Forelimb muscle (tissue), 1 donor: ENCODE data around the gene COPS6. TPM values are rescaled to one million over a fixed set of nuclear protein-coding genes. Genes with fewer than 3 reads are reported as not detected.

Experiments used
- DNase-seq: peaks from one replicate; pipeline ENCODE4 v3.0.0-alpha.2; 2013; ENCODE audit warnings: low read depth
- polyA plus RNA-seq: library from polyadenylated mRNA; unstranded; fragments of 120-200 nt; gene quantifications from one replicate; pipeline ENCODE4 v1.2.1, GENCODE V29; 2013; ENCODE audit not compliant: insufficient read length

The COPS6 gene
- polyA plus RNA-seq, 1 donor, result 78.2 TPM

DNA sequence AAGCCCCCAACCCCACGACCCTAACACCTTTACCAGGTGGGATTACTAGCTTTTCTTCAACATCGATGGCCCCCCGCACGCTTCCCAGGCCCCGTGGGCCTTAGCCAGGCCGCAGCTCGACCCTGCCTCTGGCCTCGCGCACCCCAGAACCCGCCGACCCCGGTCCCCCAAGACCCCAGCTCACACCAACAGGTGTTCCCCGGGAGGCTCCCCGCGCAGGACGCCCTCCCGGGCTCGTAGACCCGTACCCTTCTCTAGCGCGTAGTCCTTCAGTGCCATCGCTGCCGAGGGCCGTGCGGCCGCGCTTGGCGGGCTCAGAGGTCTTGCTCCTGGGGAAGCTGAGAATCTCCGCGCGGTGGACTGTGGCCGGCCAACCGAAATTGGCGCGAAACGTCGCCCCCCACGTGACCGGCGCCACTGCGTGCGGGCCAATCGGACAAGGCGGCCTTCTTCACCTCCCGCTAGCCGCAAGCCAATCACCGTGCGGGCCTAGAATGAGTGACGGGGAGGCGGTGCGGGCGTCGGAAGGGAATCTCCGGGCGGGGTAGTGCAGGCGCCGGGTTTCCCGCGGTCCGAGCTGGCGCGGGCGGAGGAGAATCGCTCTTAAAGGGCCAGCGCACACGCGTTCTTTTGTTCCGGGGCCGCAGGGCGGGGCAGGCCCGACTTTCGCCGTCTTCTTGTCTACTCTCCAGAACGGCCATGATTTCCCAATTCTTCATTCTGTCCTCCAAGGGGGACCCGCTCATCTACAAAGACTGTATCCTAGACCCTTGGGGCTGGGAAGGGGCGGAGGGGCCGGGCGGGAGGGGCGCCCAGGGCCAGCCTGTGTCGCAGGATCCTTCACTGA is 12.5 kb downstream of the COPS6 start, which contains the start of the genes AP4M1 and MCM7:
Gene AP4M1 (plus strand): TSS at position 628 of the 847 bp plus-strand sequence. CDS start 72 bp downstream, at position 700.
Gene MCM7 (minus strand): TSS at position 382 of the 847 bp plus-strand sequence. CDS start 103 bp downstream, at position 279.
- peak; percentile 90 for DNase-seq

DNA sequence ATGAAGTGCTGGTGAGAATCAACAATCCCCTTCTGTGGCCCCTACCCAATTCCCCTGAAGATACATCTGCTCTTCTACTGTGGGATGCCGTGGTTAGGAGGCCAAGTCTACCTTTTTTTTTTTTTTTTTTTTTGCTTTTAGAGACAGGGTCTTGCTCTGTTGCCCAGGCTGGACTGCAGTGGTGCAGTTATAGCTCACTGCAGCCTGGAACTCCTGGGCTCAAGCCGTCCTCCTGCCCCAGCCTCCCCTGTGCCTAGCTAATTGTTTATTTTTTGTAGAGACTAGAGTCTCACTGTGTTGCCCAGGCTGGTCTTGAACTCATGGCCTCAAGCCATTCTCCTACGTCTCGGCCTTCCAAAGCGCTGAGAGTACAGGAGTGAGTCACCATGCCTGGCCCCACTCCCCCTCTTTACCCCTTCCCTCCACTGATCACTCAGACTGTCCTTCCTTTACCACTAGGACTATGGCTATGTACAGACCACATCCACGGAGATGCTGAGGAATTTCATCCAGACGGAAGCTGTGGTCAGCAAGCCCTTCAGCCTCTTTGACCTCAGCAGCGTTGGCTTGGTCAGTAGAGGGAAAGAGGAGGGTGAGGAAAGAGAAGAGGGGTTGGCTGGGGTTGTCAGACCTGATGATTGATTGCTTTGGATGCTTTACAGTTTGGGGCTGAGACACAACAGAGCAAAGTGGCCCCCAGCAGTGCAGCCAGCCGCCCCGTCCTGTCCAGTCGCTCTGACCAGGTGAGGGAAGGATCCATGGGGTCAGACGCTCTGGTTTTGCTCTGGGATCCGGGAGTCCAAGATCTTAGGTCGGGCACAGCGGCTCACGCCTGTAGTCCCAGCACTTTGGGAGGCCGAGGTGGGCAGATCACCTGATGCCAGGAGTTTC is 14.4 kb downstream of the COPS6 start:
- DNase-seq, result no peak

DNA sequence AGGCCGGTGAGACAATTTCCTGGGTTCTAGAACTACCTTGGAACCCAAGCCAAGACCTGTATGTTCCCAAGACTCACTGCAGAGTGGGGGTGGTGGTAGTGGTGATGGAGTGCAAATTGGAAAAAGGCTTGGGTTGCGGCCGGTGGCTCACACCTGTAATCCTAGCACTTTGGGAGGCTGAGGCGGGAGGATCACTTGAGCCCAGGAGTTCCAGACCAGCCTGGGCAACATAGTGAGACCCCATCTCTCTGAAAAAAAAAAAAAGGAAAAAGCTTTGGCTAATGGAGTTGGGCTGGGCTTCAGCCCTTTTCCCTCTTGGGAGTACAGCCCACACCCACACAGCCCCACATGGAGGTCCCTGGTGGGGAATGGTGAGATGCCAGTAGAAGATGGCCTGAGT is 16.8 kb downstream of the COPS6 start:
- DNase-seq, result no peak

DNA sequence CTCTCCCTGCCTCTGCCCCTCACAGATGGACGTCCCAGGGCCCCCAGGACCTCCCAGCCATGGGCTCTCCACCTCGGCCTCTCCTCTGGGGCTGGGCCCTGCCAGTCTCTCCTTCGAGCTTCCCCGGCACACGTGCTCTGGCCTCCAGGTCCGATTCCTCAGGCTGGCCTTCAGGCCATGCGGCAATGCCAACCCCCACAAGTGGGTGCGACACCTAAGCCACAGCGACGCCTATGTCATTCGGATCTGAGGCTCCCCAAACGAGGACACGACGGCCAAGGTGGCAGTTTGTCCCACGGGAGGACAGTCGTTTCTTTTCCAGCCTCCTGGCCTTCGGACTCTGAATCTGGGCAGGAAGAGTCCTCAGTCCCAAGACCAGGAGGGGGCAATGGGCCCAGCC is 17.9 kb downstream of the COPS6 start:
- no peak for DNase-seq

DNA sequence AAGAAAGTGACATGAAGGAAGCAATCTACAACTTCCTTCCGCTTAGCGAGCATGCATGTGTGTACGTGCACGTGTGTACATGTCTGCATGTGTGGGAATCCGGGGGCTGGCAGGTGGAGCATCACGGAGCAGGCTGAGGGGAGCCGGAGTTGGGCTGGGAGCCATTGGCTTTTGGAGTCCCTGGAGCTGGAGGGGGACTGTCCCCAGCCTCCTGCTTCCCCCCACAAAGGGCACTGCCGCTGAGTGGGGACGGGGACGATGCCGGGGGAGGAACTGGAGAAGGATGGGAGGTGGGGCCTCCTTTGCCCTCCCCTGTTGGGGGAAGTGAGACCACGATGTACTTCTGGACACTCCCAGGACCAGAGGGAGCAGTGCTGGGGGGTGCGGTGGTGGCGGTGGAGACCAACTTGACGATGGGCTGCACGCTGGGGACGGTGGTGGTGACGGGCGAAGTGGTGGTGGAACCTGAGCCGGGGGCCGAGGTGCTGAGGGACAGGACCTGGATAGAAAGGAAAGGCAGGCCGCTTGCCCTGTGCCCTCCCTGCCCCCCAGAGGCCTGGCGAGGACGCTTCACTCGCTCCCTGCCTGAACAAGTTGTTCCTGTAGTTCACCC is 18.5 kb downstream of the COPS6 start:
- DNase-seq, result no peak

DNA sequence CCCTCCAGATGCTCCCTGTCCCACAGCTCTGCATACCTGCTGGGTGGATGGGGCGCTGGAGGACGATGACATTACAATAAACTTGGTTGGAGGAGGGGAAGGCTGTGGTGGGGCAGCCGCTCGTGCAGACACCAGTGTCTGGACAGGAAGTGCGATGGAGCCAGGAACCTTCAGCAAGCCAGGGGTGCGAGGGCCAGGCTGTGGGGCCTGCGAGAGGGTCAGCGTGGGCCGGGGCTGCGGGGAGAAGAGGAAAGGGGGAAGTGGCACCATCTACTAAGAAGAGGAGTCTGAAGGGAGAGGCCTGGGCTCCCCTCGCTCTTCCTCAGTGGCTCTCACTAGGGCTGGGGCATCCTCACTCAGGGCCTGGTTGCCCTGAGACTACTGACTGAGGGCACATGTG is 19.1 kb downstream of the COPS6 start:
- DNase-seq, result no peak

DNA sequence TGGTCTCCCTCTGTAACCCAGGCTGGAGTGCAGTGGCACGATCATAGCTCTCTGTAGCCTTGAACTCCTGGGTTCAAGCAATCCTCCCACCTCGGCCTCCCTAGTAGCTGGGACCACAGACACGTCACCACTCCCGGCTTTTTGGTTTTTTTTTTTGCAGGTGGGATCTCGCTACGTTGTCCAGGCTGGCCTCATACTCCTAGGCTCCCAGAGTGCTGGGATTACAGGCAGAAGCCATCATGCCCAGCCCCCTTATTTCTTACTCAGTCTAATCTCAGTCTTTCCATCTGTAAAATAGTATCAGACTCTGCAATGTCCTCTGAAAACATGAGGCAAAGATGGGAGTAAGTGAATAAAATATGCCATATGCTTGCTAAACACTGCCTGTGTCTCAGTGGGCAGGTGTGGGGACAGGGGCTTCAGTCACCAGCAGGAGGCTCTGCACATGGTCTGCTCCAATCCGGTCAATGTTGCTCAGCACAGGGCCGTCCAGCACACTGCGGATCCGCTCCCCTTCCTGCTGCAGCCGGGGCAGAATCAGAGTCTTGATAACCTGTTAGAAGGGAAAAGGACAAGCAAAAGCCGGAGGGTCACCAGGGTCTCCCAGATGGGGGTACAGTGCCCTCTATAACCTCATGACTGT is 20.9 kb downstream of the COPS6 start:
- no peak for DNase-seq

GRCh38 chr7:100111156-100111555 is 22.4 kb downstream of the COPS6 start:
- no peak for DNase-seq

DNA sequence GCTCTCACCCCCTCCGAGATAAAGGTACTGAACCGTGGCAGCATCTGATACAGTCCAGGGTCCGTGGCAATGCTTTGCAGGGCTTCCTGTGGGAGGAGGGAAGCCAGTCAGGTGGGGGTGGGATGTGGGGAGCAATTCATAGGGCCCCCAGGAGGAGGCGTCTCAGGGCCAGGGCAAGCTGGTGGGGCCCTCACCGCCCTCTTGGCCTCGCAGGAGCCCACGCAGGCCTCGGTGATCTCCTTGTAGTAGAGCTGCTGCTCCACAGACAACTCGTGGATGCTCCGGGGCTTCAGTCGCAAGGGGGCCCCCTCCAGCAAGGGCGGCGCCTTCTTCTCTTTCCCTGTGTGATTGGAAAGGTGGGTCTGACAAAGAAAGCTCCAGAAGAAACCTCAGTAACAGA is 23.1 kb downstream of the COPS6 start:
- DNase-seq, result no peak

- DNase-seq, result no peak
Measured at GRCh38 chr7:100115026-100115425, 26.3 kb downstream of the COPS6 start.

- DNase-seq, result no peak
Measured at GRCh38 chr7:100118388-100119071, 29.8 kb downstream of the COPS6 start.

DNA sequence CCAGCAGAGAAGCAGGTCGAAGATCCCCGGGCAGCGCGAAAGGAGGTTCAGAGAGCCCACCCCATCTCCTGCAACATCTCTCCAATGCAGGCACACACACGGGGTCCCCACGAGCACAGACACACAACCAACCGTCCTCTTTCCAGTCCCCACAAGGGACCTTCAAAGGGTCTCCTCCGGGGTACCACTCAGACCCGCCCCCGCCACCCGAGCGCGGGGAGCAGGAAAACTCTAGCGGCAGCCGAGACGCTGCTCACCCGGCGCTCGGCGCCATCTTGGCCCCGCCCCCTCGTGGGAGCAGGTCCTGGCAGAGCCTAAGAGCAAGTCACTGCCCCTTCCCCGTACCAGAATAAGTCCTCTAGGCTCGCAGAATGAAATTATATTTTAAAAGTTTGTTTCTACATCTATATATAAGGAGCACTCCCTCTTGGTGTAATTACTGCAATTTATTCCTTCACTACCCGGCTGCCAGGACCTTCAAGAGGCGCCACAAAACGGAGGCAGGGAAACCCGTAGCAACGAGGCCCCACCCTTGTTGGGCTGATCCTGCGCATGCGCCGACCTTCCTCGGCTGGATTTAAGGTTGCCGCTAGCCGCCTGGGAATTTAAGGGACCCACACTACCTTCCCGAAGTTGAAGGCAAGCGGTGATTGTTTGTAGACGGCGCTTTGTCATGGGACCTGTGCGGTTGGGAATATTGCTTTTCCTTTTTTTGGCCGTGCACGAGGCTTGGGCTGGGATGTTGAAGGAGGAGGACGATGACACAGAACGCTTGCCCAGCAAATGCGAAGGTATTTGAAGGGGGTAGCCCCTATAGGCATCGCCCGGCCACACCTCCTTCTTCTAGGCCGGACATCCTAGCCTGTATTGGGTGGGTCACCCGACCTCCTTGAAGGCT is 30.6 kb downstream of the COPS6 start, which contains the start of the genes CNPY4 and TAF6:
Gene CNPY4 (plus strand): TSS at position 563 of the 898 bp plus-strand sequence. CDS start 111 bp downstream, at position 674.
Gene TAF6 (minus strand): TSS at position 287 of the 898 bp plus-strand sequence. CDS start 5,149 bp downstream, outside the sequence.
- peak; percentile 90 for DNase-seq

DNA sequence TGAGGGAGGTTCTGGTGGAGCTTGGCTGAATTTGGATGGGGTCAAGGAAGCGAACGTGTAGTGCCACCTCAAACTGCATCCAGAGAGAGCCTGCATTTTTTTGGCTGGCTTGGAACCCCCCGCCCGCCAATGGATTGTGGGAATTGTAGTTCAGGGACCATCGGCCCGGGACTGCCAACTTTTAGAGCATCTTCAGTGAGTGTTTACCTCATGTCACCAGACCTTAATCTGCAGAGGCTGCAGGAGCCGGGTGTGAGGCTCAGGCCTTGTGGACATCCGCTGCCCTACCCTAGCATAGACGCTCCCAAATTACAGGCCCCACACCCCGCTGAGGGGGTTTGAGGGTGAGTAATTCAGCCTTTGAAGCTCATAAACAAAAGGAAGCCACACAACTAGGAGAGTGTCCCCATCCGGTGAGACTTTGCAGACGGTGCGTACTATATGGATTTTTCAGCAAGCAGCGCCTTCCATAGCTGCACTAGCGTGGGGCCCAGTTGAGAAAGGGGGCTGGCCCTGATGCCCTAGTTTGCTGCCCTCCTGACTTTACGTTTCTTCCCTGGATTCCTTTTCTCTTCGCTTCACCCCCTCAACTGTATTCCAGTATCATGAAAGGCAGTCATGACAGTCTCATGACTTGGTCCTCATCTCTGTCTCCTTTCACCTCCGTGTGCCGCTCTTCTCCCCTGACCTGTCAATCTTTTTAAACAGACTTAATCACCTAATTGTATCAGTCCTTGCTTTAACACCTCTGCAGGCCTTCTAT is 31.4 kb downstream of the COPS6 start:
- DNase-seq, result peak; percentile 44

GRCh38 chr7:100120733-100121036 is 31.9 kb downstream of the COPS6 start:
- no peak for DNase-seq

- DNase-seq, result no peak
Measured at GRCh38 chr7:100122067-100122466, 33.3 kb downstream of the COPS6 start.

DNA sequence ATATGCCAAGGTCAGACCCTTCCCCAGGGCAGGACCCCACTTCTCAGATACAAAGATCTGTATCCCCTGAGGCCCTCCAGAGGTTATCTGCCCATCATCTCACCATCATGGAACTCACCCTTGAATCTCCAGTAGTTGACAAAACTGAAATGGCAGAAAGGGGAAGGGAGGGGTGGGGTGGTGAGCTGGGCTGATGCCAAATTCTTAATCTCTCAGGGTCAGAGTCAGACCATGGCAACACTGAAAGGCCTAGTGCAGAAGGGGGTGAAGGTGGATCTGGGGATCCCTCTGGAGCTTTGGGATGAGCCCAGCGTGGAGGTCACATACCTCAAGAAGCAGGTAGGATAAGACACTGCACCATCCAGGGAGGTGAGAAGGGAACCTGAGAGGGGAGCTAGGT is 33.8 kb downstream of the COPS6 start:
- no peak for DNase-seq

DNA sequence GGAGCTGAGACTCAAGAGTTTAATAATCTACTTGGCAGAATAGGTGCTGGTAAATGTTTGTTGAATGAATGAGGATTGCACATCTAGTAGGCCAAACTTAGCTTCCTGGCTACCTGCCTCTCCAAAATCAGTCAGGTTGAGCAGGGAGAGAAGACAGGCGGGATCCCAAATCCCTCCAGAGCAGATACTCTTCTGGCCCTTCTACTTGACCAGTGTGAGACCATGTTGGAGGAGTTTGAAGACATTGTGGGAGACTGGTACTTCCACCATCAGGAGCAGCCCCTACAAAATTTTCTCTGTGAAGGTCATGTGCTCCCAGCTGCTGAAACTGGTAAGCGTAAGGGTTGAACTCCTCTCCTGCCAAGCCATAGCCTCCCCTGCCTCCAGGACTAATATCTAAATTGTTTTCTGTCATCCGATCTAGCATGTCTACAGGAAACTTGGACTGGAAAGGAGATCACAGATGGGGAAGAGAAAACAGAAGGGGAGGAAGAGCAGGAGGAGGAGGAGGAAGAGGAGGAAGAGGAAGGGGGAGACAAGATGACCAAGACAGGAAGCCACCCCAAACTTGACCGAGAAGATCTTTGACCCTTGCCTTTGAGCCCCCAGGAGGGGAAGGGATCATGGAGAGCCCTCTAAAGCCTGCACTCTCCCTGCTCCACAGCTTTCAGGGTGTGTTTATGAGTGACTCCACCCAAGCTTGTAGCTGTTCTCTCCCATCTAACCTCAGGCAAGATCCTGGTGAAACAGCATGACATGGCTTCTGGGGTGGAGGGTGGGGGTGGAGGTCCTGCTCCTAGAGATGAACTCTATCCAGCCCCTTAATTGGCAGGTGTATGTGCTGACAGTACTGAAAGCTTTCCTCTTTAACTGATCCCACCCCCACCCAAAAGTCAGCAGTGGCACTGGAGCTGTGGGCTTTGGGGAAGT is 35.8 kb downstream of the COPS6 start:
- no peak for DNase-seq
